Endodermal cell (in vitro differentiated cells): Measurements from ENCODE around the gene NPIPB8. TPM values are rescaled to one million over a fixed set of nuclear protein-coding genes. Genes with fewer than 3 reads are reported as not detected.
"Not testable (repeated sequence)": the region's sequence is repeated elsewhere in the genome, so short reads cannot be mapped to it uniquely, and the experiment has no call there.

Source experiments
- DNase-seq: peaks from one replicate; pipeline ENCODE4 v3.0.0-alpha.2; 2017
- H3K27ac ChIP-seq: 2 replicates; pipeline ENCODE4 v1.5.1; 2013; ENCODE audit warnings: mild to moderate bottlenecking, low read depth, low read length, moderate library complexity
- H3K27me3 ChIP-seq: 2 replicates; pipeline ENCODE4 v1.6.1; 2013; ENCODE audit warnings: mild to moderate bottlenecking, low read length, moderate library complexity; ENCODE audit not compliant: insufficient read depth, control insufficient read depth, poor library complexity, severe bottlenecking
- H3K36me3 ChIP-seq: 2 replicates; pipeline ENCODE4 v1.7.0; 2013; ENCODE audit warnings: mild to moderate bottlenecking, low read length, moderate library complexity; ENCODE audit not compliant: control insufficient read depth, insufficient read depth
- H3K4me1 ChIP-seq: one replicate; pipeline ENCODE4 v1.7.0; 2013; ENCODE audit warnings: low read length; ENCODE audit not compliant: control insufficient read depth, insufficient read depth
- H3K4me3 ChIP-seq: 2 replicates; pipeline ENCODE4 v1.5.1; 2013; ENCODE audit warnings: mild to moderate bottlenecking, low read length, moderate library complexity
- H3K9ac ChIP-seq: 2 replicates; pipeline ENCODE4 v1.6.1; 2013; ENCODE audit warnings: mild to moderate bottlenecking, low read length, moderate library complexity; ENCODE audit not compliant: poor library complexity, severe bottlenecking; ENCODE audit errors: extremely low read depth
- H3K9me3 ChIP-seq: 2 replicates; pipeline ENCODE4 v1.6.1; 2013; ENCODE audit warnings: mild to moderate bottlenecking, low read length, moderate library complexity; ENCODE audit not compliant: control insufficient read depth
- H3K27ac Mint-ChIP-seq: 2 replicates; pipeline ENCODE4 v1.8.0; 2020; ENCODE audit warnings: mixed read lengths
- H3K27me3 Mint-ChIP-seq: 2 replicates; pipeline ENCODE4 v1.8.0; 2021; ENCODE audit warnings: mild to moderate bottlenecking, mixed read lengths; ENCODE audit not compliant: insufficient read depth
- H3K36me3 Mint-ChIP-seq: 2 replicates; pipeline ENCODE4 v1.8.0; 2020; ENCODE audit warnings: low read depth, mixed read lengths
- H3K4me1 Mint-ChIP-seq: 2 replicates; pipeline ENCODE4 v1.8.0; 2020; ENCODE audit warnings: mixed read lengths
- H3K4me3 Mint-ChIP-seq: 2 replicates; pipeline ENCODE4 v1.8.0; 2020; ENCODE audit warnings: mild to moderate bottlenecking, moderate library complexity, mixed read lengths
- H3K9me3 Mint-ChIP-seq: 2 replicates; pipeline ENCODE4 v1.8.0; 2020; ENCODE audit warnings: mild to moderate bottlenecking, mixed read lengths
- WGBS, 2 experiments: methylation state at CpG; one replicate each; pipeline versions ENCODE4 v1.1.5 to v1.1.7; 2013; ENCODE audit warnings: missing lambda C conversion rate in 2 of 2, mixed read lengths in 1 of 2; ENCODE audit not compliant: insufficient coverage in 1 of 2, insufficient read length in 1 of 2; 5-methylcytosine and 5-hydroxymethylcytosine counted together
- total RNA-seq, 2 donors: library from RNA; stranded (reverse); fragmentation: NEBNext Ultra II Directional in 1 of 2; extraction: Animal tissue kit (Norgen Biotek cat#: 25700) in 1 of 2; gene quantifications; 2 replicates in 1 of 2; 3 replicates in 1 of 2; pipeline ENCODE4 v1.2.1, GENCODE V29; 2021

The NPIPB8 gene
- total RNA-seq, 2 donors from 2014 or later, result 0.35 TPM; not detected in 1

DNA sequence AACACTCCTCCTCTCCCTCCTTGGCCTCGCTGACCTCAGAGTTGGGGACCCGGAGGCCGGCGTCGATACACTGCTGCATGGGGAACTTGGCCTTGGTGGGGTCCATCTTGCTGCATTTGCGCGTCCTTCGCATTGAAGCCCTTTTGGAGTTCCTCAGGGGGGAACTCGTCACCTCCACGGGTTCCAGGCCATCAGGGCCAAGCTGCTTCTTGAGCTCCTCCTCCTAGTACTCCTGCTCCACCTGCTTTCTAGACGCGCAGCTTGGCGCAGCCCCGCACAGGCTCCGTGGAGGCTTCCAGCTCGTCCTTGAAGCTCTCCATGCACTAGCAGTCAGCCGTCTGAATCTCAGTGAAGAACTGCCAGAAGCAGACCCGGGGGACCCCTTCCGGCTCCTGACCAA is 62.5 kb downstream of the NPIPB8 start:
- H3K27ac ChIP-seq, H3K27me3 ChIP-seq, H3K27me3 Mint-ChIP-seq, H3K4me1 Mint-ChIP-seq, H3K4me3 ChIP-seq, H3K9me3 Mint-ChIP-seq, H3K9me3 ChIP-seq, H3K4me1 ChIP-seq, H3K36me3 Mint-ChIP-seq, H3K4me3 Mint-ChIP-seq, H3K9ac ChIP-seq, H3K36me3 ChIP-seq, H3K27ac Mint-ChIP-seq: not testable (repeated sequence)
- 94% methylated on average over 11 of the region's 19 CpGs; no CpG with 5 or more reads in 1 of the 2 experiments for WGBS, 2 experiments
- peak; percentile 5 for DNase-seq

DNA sequence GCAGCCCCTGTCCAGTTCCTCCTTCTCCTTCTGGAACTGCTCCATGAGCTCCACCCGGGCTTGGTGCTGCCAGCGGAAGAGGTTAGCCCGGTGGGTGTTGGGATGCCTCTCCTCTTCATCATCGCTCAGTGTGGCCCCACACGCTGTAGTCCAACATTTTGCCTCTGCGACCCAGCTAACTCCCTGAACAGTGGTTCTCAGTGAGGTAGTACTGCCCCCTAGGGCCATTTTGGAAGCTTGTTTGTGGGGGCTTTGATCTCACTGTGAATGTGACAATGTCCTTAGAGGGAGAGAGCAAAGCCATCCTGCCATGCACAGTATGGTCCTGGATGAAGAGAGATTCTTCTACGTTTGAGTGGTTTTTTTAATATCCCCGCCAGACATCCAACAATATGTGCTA is 63.5 kb downstream of the NPIPB8 start:
- not testable (repeated sequence) for DNase-seq, H3K9ac ChIP-seq, H3K9me3 ChIP-seq, H3K36me3 Mint-ChIP-seq, H3K9me3 Mint-ChIP-seq, H3K27ac Mint-ChIP-seq, H3K4me1 ChIP-seq, H3K36me3 ChIP-seq, H3K27me3 ChIP-seq, H3K4me1 Mint-ChIP-seq, H3K4me3 Mint-ChIP-seq, H3K4me3 ChIP-seq, H3K27ac ChIP-seq, H3K27me3 Mint-ChIP-seq
- no CpG with 5 or more reads among the region's 8 CpGs for WGBS, 2 experiments

- not testable (repeated sequence) for H3K4me3 ChIP-seq, DNase-seq, H3K36me3 ChIP-seq, H3K4me3 Mint-ChIP-seq, H3K27me3 Mint-ChIP-seq, H3K9me3 ChIP-seq, H3K27me3 ChIP-seq, H3K9me3 Mint-ChIP-seq, H3K36me3 Mint-ChIP-seq, H3K4me1 ChIP-seq, H3K9ac ChIP-seq, H3K27ac ChIP-seq, H3K27ac Mint-ChIP-seq, H3K4me1 Mint-ChIP-seq
- WGBS, 2 experiments, result no CpG with 5 or more reads among the region's 7 CpGs
These were observed 66.4 kb downstream of the NPIPB8 start for GRCh38 chr16:28704246-28704645.

Other genes starting within 250 kb of the NPIPB8 start
- 10 to 100 TPM; 38.1 to 54.3 TPM for gene EIF3CL, start 234.2 kb upstream of the NPIPB8 start, total RNA-seq
- gene NPIPB7, start 165.7 kb upstream of the NPIPB8 start, total RNA-seq, result under 1 TPM in 1 of 2 donors, not detected in 1; 0.29 TPM
- gene CLN3, start 146.0 kb upstream of the NPIPB8 start, total RNA-seq, result 10 to 100 TPM; 29.9 to 30.2 TPM
- not detected for gene APOBR, start 143.4 kb upstream of the NPIPB8 start, total RNA-seq
- not detected for gene IL27, start 131.2 kb upstream of the NPIPB8 start, total RNA-seq
- not detected for gene NUPR1, start 99.1 kb upstream of the NPIPB8 start, total RNA-seq
- gene SGF29, start 84.1 kb upstream of the NPIPB8 start, total RNA-seq, result 10 to 100 TPM; 16.5 to 18.9 TPM
- 1 to 10 TPM in 1 of 2 donors, under 1 TPM in 1; 0.29 to 1.9 TPM for gene SULT1A2, start 41.0 kb upstream of the NPIPB8 start, total RNA-seq
- gene SULT1A1, start 28.0 kb upstream of the NPIPB8 start, total RNA-seq, result 1 to 10 TPM; 4.3 to 7.2 TPM
- gene EIF3C, start 73.4 kb downstream of the NPIPB8 start, total RNA-seq, result 100 to 1,000 TPM; 697 to 784 TPM
- 1 to 10 TPM; 3.3 to 4.8 TPM for gene NPIPB9, start 113.7 kb downstream of the NPIPB8 start, total RNA-seq
- gene ATXN2L, start 184.9 kb downstream of the NPIPB8 start, total RNA-seq, result 100 to 1,000 TPM; 242 to 264 TPM
- gene TUFM, start 208.3 kb downstream of the NPIPB8 start, total RNA-seq, result 100 to 1,000 TPM; 158 to 165 TPM
- 10 to 100 TPM; 56.5 to 63.4 TPM for gene SH2B1, start 225.8 kb downstream of the NPIPB8 start, total RNA-seq
- 1 to 10 TPM; 4.7 to 7.7 TPM for gene ATP2A1, start 240.4 kb downstream of the NPIPB8 start, total RNA-seq